SK-MEL-5 (cell line): Measurements from ENCODE around the gene EBLN2. TPM values are rescaled to one million over a fixed set of nuclear protein-coding genes. Genes with fewer than 3 reads are reported as not detected.
A peak's percentile ranks its signal among the peaks of the same experiment; 100 is the strongest.

Experiments used
- DNase-seq: peaks from one replicate; pipeline ENCODE4 v3.0.0-alpha.2; 2016; ENCODE audit warnings: low read depth, low spot score
- in situ Hi-C: cut with HindIII; loops from 2 replicates; pipeline ENCODE4 v1.10.0; 2016; ENCODE audit warnings: low sequenced_read_pairs, high pct_unique_total_duplicates, low pct_unique_long_range_greater_than_20kb
- polyA plus RNA-seq, 2 experiments: library from polyadenylated mRNA; depleted of rRNA; stranded (reverse); fragments of >200 nt; gene quantifications; 2 replicates each; pipeline ENCODE4 v1.2.3, GENCODE V29; 2015
- total RNA-seq: library from RNA; depleted of rRNA; stranded (reverse); fragments of >200 nt; shearing (Covaris generic); gene quantifications from 2 replicates; pipeline ENCODE4 v1.2.3, GENCODE V29; 2014; rRNA removed

Gene EBLN2
- 2.1 and 3.2 TPM in 2 replicates for total RNA-seq
- polyA plus RNA-seq (2015; cell fraction: cytosol; rRNA removed): 0.05 and 0.20 TPM in 2 replicates
- 21.3 TPM in 2 replicates for polyA plus RNA-seq (2015; cell fraction: nucleus; rRNA removed)

DNA sequence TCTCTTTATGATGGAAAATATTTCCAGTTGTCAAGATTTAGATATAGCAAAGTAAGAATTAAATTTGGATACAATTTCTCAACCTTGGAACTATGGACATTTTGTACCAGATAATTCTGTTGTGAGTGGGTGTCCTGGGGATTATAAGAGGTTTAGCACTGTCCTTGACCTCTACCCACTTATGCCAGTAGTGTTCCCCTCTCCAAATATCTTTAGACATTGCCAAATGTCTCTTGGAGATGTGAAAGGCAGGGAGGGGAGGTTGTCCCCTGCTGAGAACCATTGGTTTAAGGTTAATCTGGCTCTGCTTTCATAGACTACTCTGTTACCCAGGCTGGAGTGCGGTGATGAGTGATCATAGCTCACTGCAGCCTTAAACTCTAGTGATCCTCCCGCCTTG is at the start of gene EBLN2:
Gene EBLN2 (plus strand): TSS at position 244 of the 400 bp plus-strand sequence. CDS start 423 bp downstream, outside the sequence.
- in situ Hi-C loops: loop anchor here (25.0 kb wide), 1 partner anchor 124 kb away; no protein-coding TSS in a partner anchor
- DNase-seq: no peak

DNA sequence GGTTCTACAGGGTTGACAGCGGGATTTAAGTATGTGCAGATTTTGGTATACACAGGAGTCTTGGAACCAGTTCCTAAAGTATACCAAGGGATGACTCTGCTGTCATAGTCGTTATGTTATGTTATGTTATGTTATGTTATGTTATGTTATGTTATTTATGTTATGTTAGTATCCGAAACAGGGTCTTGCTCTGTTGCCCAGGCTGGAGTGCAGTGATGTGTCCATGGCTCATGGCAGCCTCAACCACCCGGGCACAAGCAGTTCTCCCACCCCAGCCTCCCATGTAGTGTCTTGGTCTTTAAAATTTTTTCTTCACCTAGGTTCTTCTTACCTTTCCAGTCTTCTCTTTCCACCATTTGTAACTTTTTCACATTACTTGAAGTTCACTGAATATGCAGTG is 43.2 kb upstream of the EBLN2 start:
- in situ Hi-C loops: no loop called here
- no peak for DNase-seq

GRCh38 chr3:73018790-73019441 is 42.5 kb upstream of the EBLN2 start:
- in situ Hi-C loops: no loop called here
- no peak for DNase-seq

GRCh38 chr3:73021301-73021835 is 40.1 kb upstream of the EBLN2 start:
- no peak for DNase-seq
- in situ Hi-C loops: no loop called here

- in situ Hi-C loops: no loop called here
- DNase-seq: no peak
Measured at GRCh38 chr3:73024836-73025235, 36.6 kb upstream of the EBLN2 start.

- DNase-seq: no peak
- in situ Hi-C loops: no loop called here
Measured at GRCh38 chr3:73026111-73026759, 35.2 kb upstream of the EBLN2 start.

- no peak for DNase-seq
- in situ Hi-C loops: no loop called here
Measured at GRCh38 chr3:73026760-73027113, 34.7 kb upstream of the EBLN2 start.

- in situ Hi-C loops: no loop called here
- DNase-seq: no peak
Measured at GRCh38 chr3:73028803-73029202, 32.7 kb upstream of the EBLN2 start.

DNA sequence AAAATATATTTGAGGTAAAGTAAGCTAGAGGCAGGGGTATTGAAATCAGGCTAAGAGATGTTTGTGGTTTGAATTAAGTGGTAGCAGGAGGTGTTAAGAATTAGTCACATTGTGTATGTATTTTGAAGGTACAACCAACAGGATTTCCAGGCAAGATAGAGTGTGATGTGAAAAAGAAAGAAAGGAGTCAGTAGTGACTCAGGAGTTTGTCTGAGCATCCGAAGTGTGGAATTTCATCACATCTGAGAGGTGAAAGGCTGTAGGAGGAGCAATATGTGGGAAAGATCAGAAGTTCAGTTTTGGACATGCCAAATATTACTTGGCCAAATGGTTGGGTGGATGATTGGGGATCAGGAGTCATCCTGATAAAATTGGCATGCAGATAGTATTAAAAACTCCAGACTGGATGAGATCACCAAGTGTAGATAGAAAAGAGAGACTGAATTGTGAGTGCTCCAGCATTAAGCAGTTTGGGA is 32.1 kb upstream of the EBLN2 start:
- in situ Hi-C loops: no loop called here
- no peak for DNase-seq

DNA sequence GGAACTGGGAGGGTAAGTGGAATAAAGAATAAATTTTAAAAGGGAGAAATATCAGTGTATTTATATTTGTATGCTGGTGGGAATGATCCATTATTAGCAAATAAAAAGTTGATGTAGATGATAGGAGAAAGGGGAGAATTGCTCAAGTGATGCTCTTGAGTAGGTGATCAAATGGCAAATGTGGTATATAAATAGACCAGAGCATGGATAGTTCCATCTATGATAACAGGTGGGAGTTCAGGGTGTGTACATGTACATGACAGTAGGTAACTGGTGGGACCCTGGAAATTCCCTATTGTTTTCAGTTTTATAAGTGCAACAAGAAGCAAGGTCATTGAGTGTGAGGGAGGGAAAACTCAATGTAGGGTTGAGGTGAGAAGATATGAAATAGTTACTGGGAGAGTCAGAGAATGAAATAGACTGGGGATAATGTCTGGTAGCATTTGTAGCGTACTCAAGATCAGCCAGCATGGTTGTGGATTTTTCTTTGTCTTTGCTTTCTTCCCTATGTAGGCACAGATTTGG is 31.3 kb upstream of the EBLN2 start:
- in situ Hi-C loops: no loop called here
- DNase-seq: no peak

DNA sequence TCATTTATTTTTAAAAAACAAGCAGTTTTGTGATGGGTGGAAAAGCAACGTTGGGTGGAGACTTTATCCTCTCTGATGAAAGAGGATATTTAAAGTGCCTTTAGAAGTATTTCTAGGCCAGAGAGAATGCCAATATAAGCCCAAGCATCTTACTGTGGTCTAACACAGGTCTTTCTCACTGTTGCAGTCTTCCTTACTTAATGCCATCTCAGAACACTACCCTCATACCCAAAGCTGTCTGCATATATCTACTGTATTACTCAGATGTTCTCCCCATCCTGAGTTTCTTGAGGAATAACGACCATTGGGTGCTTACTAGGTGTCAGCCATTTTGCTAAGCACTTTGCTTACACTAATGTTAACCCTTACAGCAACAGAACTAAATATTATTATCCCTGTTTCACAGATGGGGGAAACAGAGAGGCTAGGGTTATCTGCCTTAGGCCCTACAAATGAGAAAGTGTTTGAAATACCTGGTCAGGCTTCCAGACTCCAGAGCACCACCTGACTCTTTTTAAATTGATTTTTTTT is 29.8 kb upstream of the EBLN2 start:
- in situ Hi-C loops: no loop called here

DNA sequence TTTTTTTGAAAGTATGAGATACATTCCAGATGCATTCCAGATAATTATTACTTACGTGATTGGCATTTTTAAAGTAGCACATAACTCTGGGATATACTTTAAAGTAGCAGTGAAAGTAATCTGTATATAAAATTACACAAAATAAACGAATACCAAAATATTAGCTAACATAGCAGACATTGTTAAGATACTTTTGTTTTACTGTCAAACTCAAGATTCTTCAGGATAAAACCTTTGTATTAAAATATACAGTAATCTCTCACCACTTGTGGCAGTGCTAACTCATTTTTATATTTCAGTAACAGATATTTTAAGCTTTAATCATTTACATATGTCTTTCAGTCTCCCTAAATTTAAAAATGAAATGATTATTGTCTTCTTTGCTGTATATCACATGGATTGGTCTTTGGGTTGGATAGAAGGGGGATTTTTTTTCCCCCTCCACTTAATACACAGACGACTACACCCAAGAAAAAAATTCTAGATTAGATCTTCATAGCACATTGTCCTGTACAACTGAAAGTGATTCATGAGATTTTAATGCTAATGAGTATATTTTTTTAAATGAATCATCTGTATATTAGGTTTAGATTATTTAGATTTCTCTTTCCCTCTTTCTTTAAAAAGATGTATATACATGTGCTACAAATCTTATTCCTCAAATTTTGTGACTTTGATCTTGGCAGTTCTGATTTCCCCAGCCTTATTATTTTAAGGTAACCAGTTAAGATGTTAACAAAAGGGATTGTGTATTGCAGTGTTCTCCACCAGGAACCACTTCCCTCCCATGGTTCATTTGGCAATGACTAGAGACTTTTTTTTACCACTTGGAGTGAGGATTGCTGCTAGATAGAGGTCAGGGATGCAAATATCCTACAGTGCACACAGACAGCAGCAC is 24.5 kb upstream of the EBLN2 start:
- in situ Hi-C loops: no loop called here
- peak; percentile 17 for DNase-seq

More for the DNA sequence above, 29.8 kb upstream of the EBLN2 start:
- no peak for DNase-seq

- in situ Hi-C loops: no loop called here
- DNase-seq: no peak
Measured at GRCh38 chr3:73041537-73041936, 19.9 kb upstream of the EBLN2 start.

DNA sequence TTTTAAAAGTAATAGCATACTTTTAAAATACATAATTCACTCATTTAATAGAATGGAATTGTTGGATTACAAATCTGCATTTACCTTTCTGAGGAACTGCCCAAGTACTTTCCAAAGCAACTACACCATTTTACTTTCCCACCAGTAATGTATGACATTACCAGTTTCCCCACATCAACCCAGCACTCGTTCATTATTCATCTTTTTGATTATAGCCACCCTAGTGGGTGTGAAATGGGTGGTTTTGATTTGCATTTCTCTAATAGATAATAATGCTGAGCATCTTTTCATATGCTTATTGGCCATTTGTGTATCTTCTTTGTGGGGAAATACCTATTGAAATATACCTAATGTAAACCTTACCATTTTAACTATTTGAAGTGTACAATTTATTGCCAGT is 18.0 kb upstream of the EBLN2 start:
- in situ Hi-C loops: no loop called here
- DNase-seq: no peak

GRCh38 chr3:73045391-73045790 is 16.1 kb upstream of the EBLN2 start:
- DNase-seq: no peak
- in situ Hi-C loops: no loop called here

DNA sequence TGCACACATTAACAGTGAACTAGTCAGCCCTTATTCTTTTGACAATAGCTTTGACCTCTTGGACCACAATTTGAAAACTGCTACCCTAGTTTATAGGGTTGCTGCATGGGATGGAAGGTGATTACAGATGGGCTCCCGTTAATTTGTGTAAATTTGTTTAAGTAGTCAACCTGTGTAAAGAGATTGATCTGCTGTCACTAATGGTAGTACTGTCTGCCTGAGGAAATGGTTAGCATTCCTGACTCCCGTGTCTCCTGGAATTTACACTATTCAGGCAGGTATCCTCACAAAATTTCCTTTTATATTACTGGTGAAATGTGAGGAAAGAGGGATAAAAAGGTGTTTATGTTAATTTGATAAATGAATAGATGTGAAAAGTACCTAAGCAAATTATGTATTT is 15.3 kb upstream of the EBLN2 start:
- DNase-seq: no peak
- in situ Hi-C loops: no loop called here

GRCh38 chr3:73049319-73049718 is 12.1 kb upstream of the EBLN2 start:
- no peak for DNase-seq
- in situ Hi-C loops: no loop called here
